OCI-LY7 (cell line): Measurements from ENCODE around the gene WWTR1.

Experiments used
- CTCF ChIP-seq: fragments of 200-600 bp; sonication (generic); conservative IDR thresholded peaks from 2 replicates; pipeline ENCODE4 v1.5.1; 2014; ENCODE audit warnings: mild to moderate bottlenecking, antibody characterized with exemption, low read length, moderate library complexity, mixed read lengths
- EZH2phosphoT487 ChIP-seq: fragments of 200-600 bp; sonication (generic); IDR thresholded peaks from 2 replicates; pipeline ENCODE4 v1.6.1; 2018; ENCODE audit warnings: low read depth, borderline replicate concordance, mild to moderate bottlenecking, mixed run types, antibody characterized with exemption, low read length, moderate library complexity, mixed read lengths

- TF ChIP-seq CTCF, result no peak
- no peak for TF ChIP-seq EZH2phosphoT487
Measured at GRCh38 chr3:149532489-149533180, 125.2 kb downstream of the WWTR1 start.
